ENCODE measurements around the gene TRIM38.
A peak's percentile ranks its signal among the peaks of the same experiment; 100 is the strongest.

Gene TRIM38

DNA sequence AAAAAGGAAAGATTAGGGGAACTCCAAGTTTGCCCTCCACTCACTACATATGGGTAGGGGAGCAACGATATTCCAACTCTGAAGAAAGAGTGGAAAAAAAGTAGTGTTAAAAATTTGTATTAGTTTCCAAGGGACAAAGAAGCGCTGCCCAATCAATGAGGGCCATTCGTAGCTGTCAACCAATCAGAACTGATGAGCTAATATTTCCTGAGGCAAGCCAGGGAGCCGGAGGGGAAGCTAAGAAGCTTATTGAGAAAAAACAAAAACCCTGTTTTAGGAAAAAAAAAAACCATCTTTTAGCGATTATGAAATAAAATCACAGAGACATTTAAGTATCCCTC is 59.5 kb downstream of the TRIM38 start:
- H3K4me1 ChIP-seq (ENCODE audit: control insufficient read depth, insufficient read depth, low read length): peaks cover 35% of the 10 kb centered on the region
- H3K27ac ChIP-seq (ENCODE audit: low read depth, low read length): peak overlapping the region; percentile 96

DNA sequence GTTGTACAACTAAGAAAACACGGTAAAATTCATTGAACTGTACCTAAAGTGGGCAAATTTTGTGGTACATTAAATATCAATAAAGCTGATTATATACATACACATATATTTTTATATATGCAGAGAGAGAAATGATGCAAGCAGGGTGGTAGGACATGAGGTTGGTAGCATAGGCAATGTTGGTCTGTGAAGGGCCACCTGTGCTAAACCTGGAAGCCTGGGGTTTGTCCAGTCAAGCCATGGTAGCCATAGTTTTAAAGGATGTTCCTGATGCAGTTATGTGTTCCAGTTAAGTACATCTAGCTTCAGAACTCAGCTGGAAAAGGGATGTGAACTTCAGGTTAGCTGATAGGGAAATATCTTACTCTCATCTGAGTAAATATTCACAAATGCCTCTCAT is 60.1 kb downstream of the TRIM38 start:
- Histone ChIP-seq H3K27ac (ENCODE audit: low read depth, low read length) (peak overlapping the region; percentile 96; the same call in 1 of the 2 replicates), H3K4me3 (ENCODE audit: low read depth, low read length) (peak overlapping the region; percentile 78; the same call in 1 of the 2 replicates), H3K4me1 (ENCODE audit: control insufficient read depth, insufficient read depth, low read length) (peaks cover 40% of the 10 kb centered on the region), H3K36me3 (ENCODE audit: control insufficient read depth, insufficient read depth, low read length) (no peaks in the 10 kb centered on the region), H3K27me3 (ENCODE audit: control insufficient read depth, insufficient read depth, low read length) (no peaks in the 10 kb centered on the region), H3K9me3 (ENCODE audit: control insufficient read depth, insufficient read depth, low read depth, low read length) (no peaks in the 10 kb centered on the region), H3K9ac (ENCODE audit: low read length) (peak overlapping the region; percentile 98)

More for the DNA sequence above, 59.5 kb downstream of the TRIM38 start:
- no peaks in the 10 kb centered on the region for H3K9me3 ChIP-seq (ENCODE audit: control insufficient read depth, insufficient read depth, low read depth, low read length)
- no peaks in the 10 kb centered on the region for H3K27me3 ChIP-seq (ENCODE audit: control insufficient read depth, insufficient read depth, low read length)
- no peaks in the 10 kb centered on the region for H3K36me3 ChIP-seq (ENCODE audit: control insufficient read depth, insufficient read depth, low read length)
- H3K4me3 ChIP-seq (ENCODE audit: low read depth, low read length): peak overlapping the region; percentile 78
- H3K9ac ChIP-seq (ENCODE audit: low read length): peak overlapping the region; percentile 98

- H3K4me3 ChIP-seq (ENCODE audit: low read depth, low read length): no peak overlapping the region
- H3K9me3 ChIP-seq (ENCODE audit: control insufficient read depth, insufficient read depth, low read depth, low read length): no peaks in the 10 kb centered on the region
- peak overlapping the region; percentile 78; the same call in 1 of the 2 replicates for H3K27ac ChIP-seq (ENCODE audit: low read depth, low read length)
- no peaks in the 10 kb centered on the region for H3K36me3 ChIP-seq (ENCODE audit: control insufficient read depth, insufficient read depth, low read length)
- H3K9ac ChIP-seq (ENCODE audit: low read length): no peak overlapping the region
- no peaks in the 10 kb centered on the region for H3K27me3 ChIP-seq (ENCODE audit: control insufficient read depth, insufficient read depth, low read length)
- peaks cover 43% of the 10 kb centered on the region for H3K4me1 ChIP-seq (ENCODE audit: control insufficient read depth, insufficient read depth, low read length)
Measured at GRCh38 chr6:26024651-26025046, 62.0 kb downstream of the TRIM38 start.

- Histone ChIP-seq H3K9me3 (ENCODE audit: control insufficient read depth, insufficient read depth, low read depth, low read length) (no peaks in the 10 kb centered on the region), H3K9ac (ENCODE audit: low read length) (peak overlapping the region; percentile 94), H3K36me3 (ENCODE audit: control insufficient read depth, insufficient read depth, low read length) (no peaks in the 10 kb centered on the region), H3K4me1 (ENCODE audit: control insufficient read depth, insufficient read depth, low read length) (peaks cover 50% of the 10 kb centered on the region), H3K27me3 (ENCODE audit: control insufficient read depth, insufficient read depth, low read length) (no peaks in the 10 kb centered on the region), H3K4me3 (ENCODE audit: low read depth, low read length) (peak overlapping the region; percentile 70; the same call in 1 of the 2 replicates), H3K27ac (ENCODE audit: low read depth, low read length) (peak overlapping the region; percentile 78; the same call in 1 of the 2 replicates)
Measured at GRCh38 chr6:26025047-26025893, 62.7 kb downstream of the TRIM38 start.

GRCh38 chr6:26025894-26026832 is 63.6 kb downstream of the TRIM38 start:
- H3K4me3 ChIP-seq (ENCODE audit: low read depth, low read length): peak overlapping the region; percentile 70
- no peaks in the 10 kb centered on the region for H3K27me3 ChIP-seq (ENCODE audit: control insufficient read depth, insufficient read depth, low read length)
- H3K4me1 ChIP-seq (ENCODE audit: control insufficient read depth, insufficient read depth, low read length): peaks cover 51% of the 10 kb centered on the region
- H3K36me3 ChIP-seq (ENCODE audit: control insufficient read depth, insufficient read depth, low read length): no peaks in the 10 kb centered on the region
- peak overlapping the region; percentile 94 for H3K9ac ChIP-seq (ENCODE audit: low read length)
- H3K27ac ChIP-seq (ENCODE audit: low read depth, low read length): peak overlapping the region; percentile 78
- H3K9me3 ChIP-seq (ENCODE audit: control insufficient read depth, insufficient read depth, low read depth, low read length): no peaks in the 10 kb centered on the region

DNA sequence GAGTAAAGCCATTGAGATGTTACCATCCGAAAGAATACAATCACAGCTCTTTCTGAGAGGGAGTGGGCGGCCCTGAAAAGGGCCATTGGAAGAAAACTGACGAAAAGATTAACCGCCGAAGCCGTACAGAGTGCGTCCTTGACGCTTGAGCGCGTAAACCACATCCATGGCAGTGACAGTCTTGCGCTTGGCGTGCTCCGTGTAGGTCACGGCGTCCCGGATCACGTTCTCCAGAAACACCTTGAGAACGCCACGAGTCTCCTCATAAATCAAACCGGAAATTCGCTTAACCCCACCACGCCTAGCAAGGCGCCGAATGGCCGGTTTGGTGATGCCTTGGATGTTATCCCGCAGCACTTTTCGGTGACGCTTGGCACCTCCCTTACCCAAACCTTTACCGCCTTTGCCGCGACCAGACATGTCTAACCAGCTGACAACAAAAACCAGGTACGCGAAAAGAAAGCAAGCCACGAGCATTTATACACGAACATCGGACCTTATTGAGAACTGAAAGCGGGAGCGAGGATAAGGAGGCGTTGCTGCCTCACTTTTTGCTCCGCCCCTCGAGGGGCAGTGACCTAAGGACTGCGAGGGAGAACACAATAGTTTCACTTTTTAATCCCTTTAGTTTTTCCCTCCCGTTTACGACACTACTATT is 64.4 kb downstream of the TRIM38 start:
- H3K9me3 ChIP-seq (ENCODE audit: control insufficient read depth, insufficient read depth, low read depth, low read length): no peaks in the 10 kb centered on the region
- no peaks in the 10 kb centered on the region for H3K36me3 ChIP-seq (ENCODE audit: control insufficient read depth, insufficient read depth, low read length)
- H3K4me1 ChIP-seq (ENCODE audit: control insufficient read depth, insufficient read depth, low read length): peaks cover 51% of the 10 kb centered on the region
- H3K27me3 ChIP-seq (ENCODE audit: control insufficient read depth, insufficient read depth, low read length): no peaks in the 10 kb centered on the region
- H3K4me3 ChIP-seq (ENCODE audit: low read depth, low read length): peak overlapping the region; percentile 70
- peak overlapping the region; percentile 96 for H3K27ac ChIP-seq (ENCODE audit: low read depth, low read length)
- H3K9ac ChIP-seq (ENCODE audit: low read length): peak overlapping the region; percentile 94

- H3K9me3 ChIP-seq (ENCODE audit: control insufficient read depth, insufficient read depth, low read depth, low read length): no peaks in the 10 kb centered on the region
- peak overlapping the region; percentile 96 for H3K27ac ChIP-seq (ENCODE audit: low read depth, low read length)
- H3K27me3 ChIP-seq (ENCODE audit: control insufficient read depth, insufficient read depth, low read length): no peaks in the 10 kb centered on the region
- H3K4me3 ChIP-seq (ENCODE audit: low read depth, low read length): peak overlapping the region; percentile 70
- peak overlapping the region; percentile 94 for H3K9ac ChIP-seq (ENCODE audit: low read length)
- H3K4me1 ChIP-seq (ENCODE audit: control insufficient read depth, insufficient read depth, low read length): peaks cover 46% of the 10 kb centered on the region
- no peaks in the 10 kb centered on the region for H3K36me3 ChIP-seq (ENCODE audit: control insufficient read depth, insufficient read depth, low read length)
Measured at GRCh38 chr6:26027491-26028211, 65.0 kb downstream of the TRIM38 start.

GRCh38 chr6:26028212-26028745 is 65.7 kb downstream of the TRIM38 start:
- H3K4me3 ChIP-seq (ENCODE audit: low read depth, low read length): peak overlapping the region; percentile 70; the same call in 1 of the 2 replicates
- H3K9ac ChIP-seq (ENCODE audit: low read length): peak overlapping the region; percentile 94
- peak overlapping the region; percentile 96 for H3K27ac ChIP-seq (ENCODE audit: low read depth, low read length)
- H3K36me3 ChIP-seq (ENCODE audit: control insufficient read depth, insufficient read depth, low read length): no peaks in the 10 kb centered on the region
- no peaks in the 10 kb centered on the region for H3K27me3 ChIP-seq (ENCODE audit: control insufficient read depth, insufficient read depth, low read length)
- no peaks in the 10 kb centered on the region for H3K9me3 ChIP-seq (ENCODE audit: control insufficient read depth, insufficient read depth, low read depth, low read length)
- H3K4me1 ChIP-seq (ENCODE audit: control insufficient read depth, insufficient read depth, low read length): peaks cover 42% of the 10 kb centered on the region

DNA sequence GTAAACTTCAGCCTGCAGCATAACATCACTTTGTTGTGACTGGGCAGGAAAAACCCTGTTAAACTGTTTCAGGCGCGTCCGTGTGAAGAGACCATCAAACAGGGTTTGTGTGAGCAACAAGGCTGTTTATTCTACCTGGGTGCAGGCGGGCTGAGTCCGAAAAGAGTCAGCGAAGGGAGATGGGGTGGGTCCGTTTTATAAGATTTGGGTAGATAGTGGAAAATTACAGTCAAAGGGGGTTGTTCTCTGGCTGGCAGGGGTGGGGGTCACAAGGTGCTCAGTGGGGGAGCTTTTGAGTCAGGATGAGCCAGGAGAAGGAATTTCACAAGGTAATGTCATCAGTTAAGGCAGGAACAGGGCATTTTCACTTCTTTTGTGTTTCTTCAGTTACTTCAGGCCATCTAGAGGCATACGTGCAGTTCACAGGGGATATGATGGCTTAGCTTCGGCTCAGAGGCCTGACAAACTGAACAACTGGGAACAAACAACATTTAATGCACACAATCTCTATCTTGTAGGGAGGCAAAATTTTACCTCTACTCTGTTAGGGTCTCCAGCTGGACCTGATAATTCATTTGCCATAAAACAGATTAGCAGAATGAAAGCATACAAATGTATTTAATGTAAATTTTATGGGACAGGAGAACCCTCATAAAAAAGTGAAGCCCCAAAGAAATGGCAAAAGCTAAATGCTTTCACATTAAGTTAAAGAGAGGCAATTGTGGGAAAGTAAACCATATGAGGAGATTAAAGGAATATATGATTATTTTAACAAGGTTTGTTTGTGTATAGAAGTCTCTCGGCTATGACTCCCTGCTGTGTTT is 66.4 kb downstream of the TRIM38 start:
- H3K27me3 ChIP-seq (ENCODE audit: control insufficient read depth, insufficient read depth, low read length): no peaks in the 10 kb centered on the region
- no peaks in the 10 kb centered on the region for H3K9me3 ChIP-seq (ENCODE audit: control insufficient read depth, insufficient read depth, low read depth, low read length)
- peaks cover 42% of the 10 kb centered on the region for H3K4me1 ChIP-seq (ENCODE audit: control insufficient read depth, insufficient read depth, low read length)
- peak overlapping the region; percentile 94 for H3K9ac ChIP-seq (ENCODE audit: low read length)
- peak overlapping the region; percentile 96 for H3K27ac ChIP-seq (ENCODE audit: low read depth, low read length)
- peak overlapping the region; percentile 73; the same call in 1 of the 2 replicates for H3K4me3 ChIP-seq (ENCODE audit: low read depth, low read length)
- no peaks in the 10 kb centered on the region for H3K36me3 ChIP-seq (ENCODE audit: control insufficient read depth, insufficient read depth, low read length)
